OCI-LY3 (cell line): Measurements from ENCODE around the gene MRPL21.
A peak's percentile ranks its signal among the peaks of the same experiment; 100 is the strongest.

Source experiments
- H2AFZ ChIP-seq: fragments of 200-600, 300-600 bp; shearing (Covaris generic); 2 replicates; pipeline ENCODE4 v1.6.0; 2014; ENCODE audit warnings: antibody characterized with exemption, low read depth, low read length
- H3K27ac ChIP-seq: fragments of 200-600, 300-600 bp; sonication (generic); 2 replicates; pipeline ENCODE4 v1.5.1; 2014; ENCODE audit warnings: mild to moderate bottlenecking, low read length, moderate library complexity, mixed read lengths
- H3K27me3 ChIP-seq: fragments of 200-600, 300-600 bp; sonication (generic); 2 replicates; pipeline ENCODE4 v1.6.1; 2014; ENCODE audit warnings: low read depth, low read length, mixed read lengths
- H3K36me3 ChIP-seq: fragments of 200-600, 300-600 bp; sonication (generic); replicated peaks from 2 replicates; pipeline ENCODE3; 2014; ENCODE audit warnings: low read depth, low read length, mixed read lengths
- H3K4me1 ChIP-seq: fragments of 300-600, 200-600 bp; sonication (generic); 2 replicates; pipeline ENCODE4 v1.6.1; 2014; ENCODE audit warnings: low read length, mixed read lengths
- H3K4me2 ChIP-seq: fragments of 200-600, 300-600 bp; sonication (generic); 2 replicates; pipeline ENCODE4 v1.6.1; 2014; ENCODE audit warnings: low read length, mixed read lengths
- H3K4me3 ChIP-seq: fragments of 300-600, 200-600 bp; sonication (generic); 2 replicates; pipeline ENCODE4 v1.5.1; 2014; ENCODE audit warnings: antibody characterized with exemption, mild to moderate bottlenecking, low read length, moderate library complexity
- H3K79me2 ChIP-seq: fragments of 300-600, 200-600 bp; shearing (Covaris generic); 2 replicates; pipeline ENCODE4 v1.6.1; 2014; ENCODE audit warnings: mild to moderate bottlenecking, low read length, mixed read lengths
- H3K9ac ChIP-seq: fragments of 300-600, 200-600 bp; shearing (Covaris generic); 2 replicates; pipeline ENCODE4 v1.6.0; 2014; ENCODE audit warnings: mild to moderate bottlenecking, low read length, moderate library complexity
- H3K9me3 ChIP-seq: fragments of 200-600, 300-600 bp; shearing (Covaris generic); 2 replicates; pipeline ENCODE4 v1.6.1; 2014; ENCODE audit warnings: low read length, mixed read lengths; ENCODE audit not compliant: insufficient read depth
- H4K20me1 ChIP-seq: fragments of 200-600, 300-600 bp; sonication (generic); 2 replicates; pipeline ENCODE4 v1.6.1; 2016; ENCODE audit warnings: low read length, mixed read lengths; ENCODE audit not compliant: insufficient read depth
- EZH2phosphoT487 ChIP-seq: fragments of 200-600 bp; shearing (Covaris generic); IDR thresholded peaks from 2 replicates; pipeline ENCODE4 v1.6.1; 2018; ENCODE audit warnings: antibody characterized with exemption, mixed run types, low read depth
- TF ChIP-seq, protein P1 (sequence below): fragments of 200-600, 300-600 bp; sonication (generic); IDR thresholded peaks from 2 replicates; pipeline ENCODE4 v1.5.1; 2014; ENCODE audit warnings: antibody characterized with exemption, low read length, low read depth

The MRPL21 gene

DNA sequence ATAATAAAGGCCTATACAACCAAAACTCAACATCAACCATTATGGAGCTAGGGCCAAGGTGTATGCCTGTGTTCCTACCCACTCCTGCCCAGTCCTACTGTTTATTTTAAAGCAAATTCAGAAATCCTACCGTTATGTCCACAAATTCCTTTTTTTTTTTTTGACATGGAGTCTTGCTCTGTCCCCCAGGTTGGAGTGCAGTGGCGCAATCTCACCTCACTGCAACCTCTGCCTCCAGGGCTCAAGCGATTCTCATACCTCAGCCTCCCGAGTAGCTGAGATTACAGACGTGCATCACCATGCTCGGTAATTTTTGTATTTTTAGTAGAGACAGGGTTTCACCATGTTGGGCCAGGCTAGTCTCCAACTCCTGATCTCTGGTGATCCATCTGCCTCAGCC lies 58.8 kb downstream of the MRPL21 start:
- Histone ChIP-seq H3K9me3 (no peaks in the 10 kb centered on the region), H3K4me3 (no peak overlapping the region), H3K27ac (no peak overlapping the region), H4K20me1 (no peaks in the 10 kb centered on the region), H2AFZ (no peak overlapping the region), H3K27me3 (peaks cover 41% of the 10 kb centered on the region), H3K4me2 (no peak overlapping the region), H3K36me3 (no peaks in the 10 kb centered on the region), H3K9ac (no peak overlapping the region), H3K79me2 (no peaks in the 10 kb centered on the region), H3K4me1 (peaks cover 18% of the 10 kb centered on the region)
- no peak for TF ChIP-seq EZH2phosphoT487
- TF ChIP-seq, protein P1, sequence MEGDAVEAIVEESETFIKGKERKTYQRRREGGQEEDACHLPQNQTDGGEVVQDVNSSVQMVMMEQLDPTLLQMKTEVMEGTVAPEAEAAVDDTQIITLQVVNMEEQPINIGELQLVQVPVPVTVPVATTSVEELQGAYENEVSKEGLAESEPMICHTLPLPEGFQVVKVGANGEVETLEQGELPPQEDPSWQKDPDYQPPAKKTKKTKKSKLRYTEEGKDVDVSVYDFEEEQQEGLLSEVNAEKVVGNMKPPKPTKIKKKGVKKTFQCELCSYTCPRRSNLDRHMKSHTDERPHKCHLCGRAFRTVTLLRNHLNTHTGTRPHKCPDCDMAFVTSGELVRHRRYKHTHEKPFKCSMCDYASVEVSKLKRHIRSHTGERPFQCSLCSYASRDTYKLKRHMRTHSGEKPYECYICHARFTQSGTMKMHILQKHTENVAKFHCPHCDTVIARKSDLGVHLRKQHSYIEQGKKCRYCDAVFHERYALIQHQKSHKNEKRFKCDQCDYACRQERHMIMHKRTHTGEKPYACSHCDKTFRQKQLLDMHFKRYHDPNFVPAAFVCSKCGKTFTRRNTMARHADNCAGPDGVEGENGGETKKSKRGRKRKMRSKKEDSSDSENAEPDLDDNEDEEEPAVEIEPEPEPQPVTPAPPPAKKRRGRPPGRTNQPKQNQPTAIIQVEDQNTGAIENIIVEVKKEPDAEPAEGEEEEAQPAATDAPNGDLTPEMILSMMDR: no peak

DNA sequence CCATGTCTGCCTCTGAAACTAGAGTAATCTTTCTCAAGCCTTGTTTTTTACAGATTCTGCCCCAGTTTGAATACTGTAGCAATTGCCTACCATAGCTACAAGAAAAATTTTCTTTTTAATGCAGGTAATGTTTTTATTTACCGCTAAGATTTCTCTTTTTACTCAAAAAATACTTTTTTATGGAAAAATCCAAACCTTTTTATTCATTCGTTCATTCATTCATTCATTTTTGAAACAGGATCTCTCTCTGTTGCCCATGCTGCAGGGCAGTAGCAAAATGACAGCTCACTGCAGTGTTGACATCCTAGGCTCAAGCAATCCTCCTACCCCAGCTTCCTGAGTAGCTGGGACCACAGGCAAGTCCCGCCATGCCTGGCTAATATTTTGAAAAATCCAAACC lies 59.3 kb downstream of the MRPL21 start:
- H3K4me1 ChIP-seq: peaks cover 20% of the 10 kb centered on the region
- H3K79me2 ChIP-seq: no peaks in the 10 kb centered on the region
- no peaks in the 10 kb centered on the region for H3K9me3 ChIP-seq
- H4K20me1 ChIP-seq: no peaks in the 10 kb centered on the region
- H3K36me3 ChIP-seq: no peaks in the 10 kb centered on the region
- no peak overlapping the region for H3K27ac ChIP-seq
- peak overlapping the region; percentile 73 for H3K4me3 ChIP-seq
- no peak overlapping the region for H3K9ac ChIP-seq
- H2AFZ ChIP-seq: no peak overlapping the region
- peak overlapping the region; percentile 63 for H3K4me2 ChIP-seq
- H3K27me3 ChIP-seq: peaks cover 41% of the 10 kb centered on the region
- TF ChIP-seq, protein P1: no peak
- no peak for TF ChIP-seq EZH2phosphoT487

DNA sequence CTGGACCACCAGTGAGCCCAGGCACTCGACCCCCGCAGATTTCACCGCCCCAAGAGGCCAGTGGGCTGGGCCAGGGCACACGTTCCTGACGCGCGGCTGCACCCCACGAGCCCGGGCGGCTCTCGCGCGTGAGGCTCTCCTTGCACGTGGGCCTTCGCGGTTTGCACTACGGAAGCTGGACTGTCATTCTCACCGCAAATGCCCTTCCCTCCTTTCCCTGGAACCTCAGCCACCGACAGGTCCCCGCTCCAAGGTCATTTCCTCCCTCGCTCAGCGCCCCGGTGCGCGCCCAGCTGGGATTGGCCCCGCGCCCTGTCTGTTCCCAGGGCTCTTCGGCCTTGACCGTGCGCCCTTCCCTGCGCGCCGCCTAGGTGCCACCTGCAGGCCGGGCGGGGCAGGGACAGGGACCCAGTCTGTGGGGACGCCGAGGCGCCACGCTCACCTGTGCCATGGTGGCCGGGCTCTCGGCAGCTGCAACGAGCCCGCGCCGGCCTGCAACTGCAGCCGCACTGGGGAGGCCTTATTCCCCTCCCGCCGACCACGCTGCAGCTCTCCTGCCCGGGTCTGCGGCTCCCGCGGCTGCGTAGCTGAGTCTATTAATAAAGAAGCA lies 59.8 kb downstream of the MRPL21 start:
- H3K36me3 ChIP-seq: no peaks in the 10 kb centered on the region
- no peaks in the 10 kb centered on the region for H4K20me1 ChIP-seq
- peak overlapping the region; percentile 4; the same call in 1 of the 2 replicates for H3K9ac ChIP-seq
- H3K79me2 ChIP-seq: no peaks in the 10 kb centered on the region
- no peaks in the 10 kb centered on the region for H3K9me3 ChIP-seq
- H3K27me3 ChIP-seq: peaks cover 41% of the 10 kb centered on the region
- H2AFZ ChIP-seq: peak overlapping the region; percentile 50; the same call in 1 of the 2 replicates
- peaks cover 22% of the 10 kb centered on the region for H3K4me1 ChIP-seq
- no peak for TF ChIP-seq EZH2phosphoT487
- TF ChIP-seq, protein P1: peak; percentile 69
- peak overlapping the region; percentile 63 for H3K4me2 ChIP-seq
- no peak overlapping the region for H3K27ac ChIP-seq
- H3K4me3 ChIP-seq: peak overlapping the region; percentile 73

DNA sequence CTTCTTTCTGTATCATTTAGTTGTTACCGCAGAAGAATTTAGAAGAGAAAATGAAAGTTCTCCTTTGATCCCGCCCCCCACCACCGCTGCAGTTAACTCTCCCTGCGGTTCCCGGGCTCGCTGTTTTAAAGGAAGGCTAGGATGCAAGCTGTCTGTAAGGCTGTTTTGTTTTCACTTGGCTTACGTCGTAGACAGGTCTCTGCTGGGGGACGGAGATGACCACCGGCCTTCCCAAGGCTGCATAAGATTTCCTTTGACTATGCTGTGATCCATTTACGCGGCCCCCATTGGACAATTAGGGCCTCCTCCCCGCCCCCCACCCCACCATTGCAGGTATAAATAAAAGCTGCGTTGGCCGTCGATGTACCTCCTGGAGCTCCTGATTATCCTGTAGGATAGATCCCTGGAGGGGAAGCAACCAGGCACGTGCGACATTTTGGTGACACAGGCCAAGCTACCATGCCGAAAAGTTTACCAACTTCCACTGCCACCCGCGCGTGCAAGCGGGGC lies 60.5 kb downstream of the MRPL21 start:
- TF ChIP-seq EZH2phosphoT487: no peak
- TF ChIP-seq, protein P1: no peak
- no peak overlapping the region for H3K27ac ChIP-seq
- no peaks in the 10 kb centered on the region for H3K9me3 ChIP-seq
- H3K4me2 ChIP-seq: peak overlapping the region; percentile 63
- H3K4me3 ChIP-seq: peak overlapping the region; percentile 73
- 0 out of 2 replicates have a peak overlapping the region, but pooled peaks have one; percentile 50 for H2AFZ ChIP-seq
- H3K4me1 ChIP-seq: peaks cover 28% of the 10 kb centered on the region
- no peaks in the 10 kb centered on the region for H4K20me1 ChIP-seq
- H3K27me3 ChIP-seq: peaks cover 39% of the 10 kb centered on the region
- H3K9ac ChIP-seq: no peak overlapping the region
- H3K79me2 ChIP-seq: no peaks in the 10 kb centered on the region
- no peaks in the 10 kb centered on the region for H3K36me3 ChIP-seq
